ENCODE measurements around the gene TEX14. TPM values are rescaled to one million over a fixed set of nuclear protein-coding genes. Genes with fewer than 3 reads are reported as not detected.

TEX14 gene
- polyA plus RNA-seq, 1 donor from 2014 or later: not detected

- H3K4me3 Mint-ChIP-seq: peak overlapping the region in 1 of 4 donors; percentile 58
Measured at GRCh38 chr17:58528443-58528842, 163.4 kb downstream of the TEX14 start.

GRCh38 chr17:58527949-58528348 lies 163.9 kb downstream of the TEX14 start:
- no peaks in the 10 kb centered on the region for H3K36me3 Mint-ChIP-seq

More at GRCh38 chr17:58528443-58528842, 163.4 kb downstream of the TEX14 start:
- Mint-ChIP-seq H3K27me3 (peaks cover 2% of the 10 kb centered on the region), H3K36me3 (no peaks in the 10 kb centered on the region), H3K4me1 (peaks cover 0 to 5% (median 1%) of the 10 kb centered on the region in 3 donors), H3K9me3 (no peaks in the 10 kb centered on the region), H3K27ac (no peak overlapping the region)

GRCh38 chr17:58527306-58527705 lies 164.5 kb downstream of the TEX14 start:
- Mint-ChIP-seq H3K27me3 (no peaks in the 10 kb centered on the region), H3K4me3 (no peak overlapping the region), H3K27ac (no peak overlapping the region), H3K9me3 (no peaks in the 10 kb centered on the region), H3K36me3 (peaks cover 2% of the 10 kb centered on the region), H3K4me1 (peaks cover 0 to 1% (median 1%) of the 10 kb centered on the region in 3 donors)

More at GRCh38 chr17:58527949-58528348, 163.9 kb downstream of the TEX14 start:
- H3K4me3 Mint-ChIP-seq: no peak overlapping the region
- H3K27ac Mint-ChIP-seq: no peak overlapping the region
- no peaks in the 10 kb centered on the region for H3K9me3 Mint-ChIP-seq
- H3K4me1 Mint-ChIP-seq: peaks cover 0 to 5% (median 1%) of the 10 kb centered on the region in 3 donors
- peaks cover 2% of the 10 kb centered on the region for H3K27me3 Mint-ChIP-seq

GRCh38 chr17:58525239-58525638 lies 166.6 kb downstream of the TEX14 start:
- Mint-ChIP-seq H3K9me3 (no peaks in the 10 kb centered on the region), H3K27ac (no peak overlapping the region), H3K36me3 (peaks cover 2% of the 10 kb centered on the region), H3K4me1 (peaks cover 0 to 2% (median 1%) of the 10 kb centered on the region in 3 donors), H3K27me3 (no peaks in the 10 kb centered on the region), H3K4me3 (peak overlapping the region in 1 of 4 donors; percentile 32)

GRCh38 chr17:58521680-58522079 lies 170.2 kb downstream of the TEX14 start:
- H3K4me3 Mint-ChIP-seq: peak overlapping the region in 1 of 4 donors; percentile 69
- H3K9me3 Mint-ChIP-seq: no peaks in the 10 kb centered on the region
- H3K4me1 Mint-ChIP-seq: peaks cover 4 to 13% (median 4%) of the 10 kb centered on the region in 3 donors
- no peak overlapping the region for H3K27ac Mint-ChIP-seq
- H3K27me3 Mint-ChIP-seq: no peaks in the 10 kb centered on the region
- peaks cover 2% of the 10 kb centered on the region for H3K36me3 Mint-ChIP-seq

GRCh38 chr17:58520843-58521430 lies 170.9 kb downstream of the TEX14 start:
- H3K4me1 Mint-ChIP-seq: peaks cover 4 to 20% (median 6%) of the 10 kb centered on the region in 3 donors
- H3K27me3 Mint-ChIP-seq: no peaks in the 10 kb centered on the region
- peak overlapping the region in 2 of 4 donors; percentile 52 to 69 for H3K4me3 Mint-ChIP-seq
- H3K9me3 Mint-ChIP-seq: no peaks in the 10 kb centered on the region
- peaks cover 2% of the 10 kb centered on the region for H3K36me3 Mint-ChIP-seq
- peak overlapping the region in 1 of 3 donors; percentile 38 for H3K27ac Mint-ChIP-seq

GRCh38 chr17:58517928-58518609 lies 173.8 kb downstream of the TEX14 start:
- Mint-ChIP-seq H3K27me3 (no peaks in the 10 kb centered on the region), H3K4me3 (peak overlapping the region; percentile 81 to 99 (median 98)), H3K4me1 (peaks cover 4 to 32% (median 20%) of the 10 kb centered on the region in 3 donors), H3K27ac (peak overlapping the region; percentile 45 to 99 (median 82)), H3K9me3 (no peaks in the 10 kb centered on the region), H3K36me3 (peaks cover 2% of the 10 kb centered on the region)

GRCh38 chr17:58517378-58517927 lies 174.4 kb downstream of the TEX14 start:
- Mint-ChIP-seq H3K4me1 (peaks cover 4 to 36% (median 22%) of the 10 kb centered on the region in 3 donors), H3K9me3 (no peaks in the 10 kb centered on the region), H3K36me3 (no peaks in the 10 kb centered on the region), H3K4me3 (peak overlapping the region; percentile 81 to 99 (median 98)), H3K27ac (peak overlapping the region; percentile 45 to 99 (median 82)), H3K27me3 (no peaks in the 10 kb centered on the region)

GRCh38 chr17:58516644-58517377 lies 175.0 kb downstream of the TEX14 start:
- Mint-ChIP-seq H3K36me3 (peaks cover 2% of the 10 kb centered on the region), H3K27me3 (no peaks in the 10 kb centered on the region), H3K9me3 (no peaks in the 10 kb centered on the region), H3K4me1 (peaks cover 4 to 36% (median 22%) of the 10 kb centered on the region in 3 donors), H3K4me3 (peak overlapping the region; percentile 81 to 99 (median 98)), H3K27ac (peak overlapping the region; percentile 45 to 99 (median 77))

- Mint-ChIP-seq H3K9me3 (no peaks in the 10 kb centered on the region), H3K27ac (peak overlapping the region in 2 of 3 donors; percentile 40 to 73), H3K36me3 (peaks cover 4% of the 10 kb centered on the region), H3K4me1 (peaks cover 4 to 39% (median 20%) of the 10 kb centered on the region in 3 donors), H3K27me3 (no peaks in the 10 kb centered on the region), H3K4me3 (peak overlapping the region; percentile 81 to 99 (median 88))
Measured at GRCh38 chr17:58515286-58515685, 176.6 kb downstream of the TEX14 start.

- Mint-ChIP-seq H3K9me3 (no peaks in the 10 kb centered on the region), H3K36me3 (peaks cover 10% of the 10 kb centered on the region)
Measured at GRCh38 chr17:58514770-58515157, 177.1 kb downstream of the TEX14 start.

GRCh38 chr17:58513965-58514769 lies 177.7 kb downstream of the TEX14 start, which contains the start of gene MTMR4:
Gene MTMR4 (minus strand): TSS chr17:58514638. CDS start chr17:58514407, 231 bp downstream.
- peaks cover 4 to 45% (median 23%) of the 10 kb centered on the region in 3 donors for H3K4me1 Mint-ChIP-seq
- peaks cover 11% of the 10 kb centered on the region for H3K36me3 Mint-ChIP-seq
- peak within 1 kb of the TSS; percentile 84 to 99 (median 94) for H3K4me3 Mint-ChIP-seq
- no peaks in the 10 kb centered on the region for H3K27me3 Mint-ChIP-seq
- H3K27ac Mint-ChIP-seq: peak within 1 kb of the TSS; percentile 40 to 73 (median 53)
- no peaks in the 10 kb centered on the region for H3K9me3 Mint-ChIP-seq

More at GRCh38 chr17:58514770-58515157, 177.1 kb downstream of the TEX14 start:
- H3K27ac Mint-ChIP-seq: peak overlapping the region in 2 of 3 donors; percentile 40 to 73
- H3K27me3 Mint-ChIP-seq: no peaks in the 10 kb centered on the region
- peaks cover 4 to 43% (median 22%) of the 10 kb centered on the region in 3 donors for H3K4me1 Mint-ChIP-seq
- H3K4me3 Mint-ChIP-seq: peak overlapping the region; percentile 81 to 99 (median 88)

- Mint-ChIP-seq H3K9me3 (no peaks in the 10 kb centered on the region), H3K27ac (peak overlapping the region; percentile 3 to 64 (median 53)), H3K4me1 (peaks cover 0 to 44% (median 20%) of the 10 kb centered on the region in 3 donors), H3K36me3 (peaks cover 11% of the 10 kb centered on the region), H3K27me3 (no peaks in the 10 kb centered on the region), H3K4me3 (peak overlapping the region; percentile 84 to 96 (median 89))
Measured at GRCh38 chr17:58513267-58513964, 178.4 kb downstream of the TEX14 start.

All from IgD-negative memory B cell (primary cell).